H1 (cell line): ENCODE measurements around the gene BNIP1. TPM values are rescaled to one million over a fixed set of nuclear protein-coding genes. Genes with fewer than 3 reads are reported as not detected.
A peak's percentile ranks its signal among the peaks of the same experiment; 100 is the strongest.

Experiments used
- CTCF ChIA-PET: fragments of 300-600 bp; sonication (Branson Sonifier 250); formaldehyde crosslinking; loops from one replicate; lab custom pipeline; 2021; ENCODE audit not compliant: partially characterized antibody; lab: Charles Lee
- POLR2A ChIA-PET: fragments of 300-600 bp; sonication (Branson Sonifier 250); formaldehyde crosslinking; loops from one replicate; lab custom pipeline; 2021; ENCODE audit warnings: inconsistent platforms; ENCODE audit not compliant: partially characterized antibody; lab: Charles Lee
- DNase-seq, 2 experiments: peaks; one replicate each; pipeline versions ENCODE4 v3.0.0 to v3.0.0-alpha.2; 2010 to 2022; ENCODE audit warnings: low spot score in 2 of 2, low read depth in 1 of 2, mixed read lengths in 1 of 2
- FAIRE-seq: peaks from 2 replicates; lab custom pipeline; 2011; peaks lifted over from hg19 to GRCh38; lab: Jason Lieb, UNC
- H2AFZ ChIP-seq: 2 replicates; pipeline ENCODE4 v1.8.1; 2012; ENCODE audit warnings: low read length, inconsistent platforms
- H2AK5ac ChIP-seq: 2 replicates; pipeline ENCODE4 v1.6.1; 2013; ENCODE audit warnings: low read depth, low read length
- H2BK120ac ChIP-seq: replicated peaks from 2 replicates; pipeline ENCODE3; 2013; ENCODE audit warnings: low read depth, low read length, inconsistent platforms
- H2BK12ac ChIP-seq: 2 replicates; pipeline ENCODE4 v1.6.1; 2013; ENCODE audit warnings: low read depth, low read length
- H2BK15ac ChIP-seq: 2 replicates; pipeline ENCODE4 v1.6.1; 2013; ENCODE audit warnings: low read length
- H2BK20ac ChIP-seq: 2 replicates; pipeline ENCODE4 v1.6.1; 2013; ENCODE audit warnings: low read length
- H2BK5ac ChIP-seq: 2 replicates; pipeline ENCODE4 v1.6.1; 2013; ENCODE audit warnings: low read depth, low read length
- H3K14ac ChIP-seq: 2 replicates; pipeline ENCODE4 v1.6.1; 2013; ENCODE audit warnings: inconsistent platforms; ENCODE audit not compliant: insufficient read length
- H3K18ac ChIP-seq: 2 replicates; pipeline ENCODE4 v1.6.1; 2013; ENCODE audit warnings: low read length; ENCODE audit errors: extremely low read depth
- H3K23ac ChIP-seq: 2 replicates; pipeline ENCODE4 v1.6.1; 2013; ENCODE audit warnings: inconsistent platforms; ENCODE audit not compliant: insufficient read length
- H3K23me2 ChIP-seq: 2 replicates; pipeline ENCODE4 v1.6.1; 2013; ENCODE audit warnings: low read depth, low read length
- H3K27ac ChIP-seq: 2 replicates; pipeline ENCODE4 v1.6.1; 2011; ENCODE audit warnings: low read depth, low read length, inconsistent platforms
- H3K27me3 ChIP-seq, 4 experiments: replicated peaks in 1 of 4; 1 replicate in 1 of 4; 2 replicates in 3 of 4; pipeline versions ENCODE4 v1.6.1 to v1.8.1; 2011 to 2013; ENCODE audit warnings: low read length in 3 of 4, mild to moderate bottlenecking in 3 of 4, inconsistent platforms in 2 of 4, mixed read lengths in 2 of 4, moderate library complexity in 1 of 4; ENCODE audit not compliant: control insufficient read depth in 3 of 4, insufficient read depth in 3 of 4; ENCODE audit errors: extremely low read depth in 1 of 4
- H3K36me3 ChIP-seq, 4 experiments: 2 replicates each; pipeline versions ENCODE4 v1.6.1 to v1.8.1; 2011 to 2013; ENCODE audit warnings: mild to moderate bottlenecking in 4 of 4, low read length in 3 of 4, moderate library complexity in 2 of 4, control low read depth in 1 of 4, inconsistent platforms in 1 of 4; ENCODE audit not compliant: insufficient read depth in 4 of 4, control insufficient read depth in 2 of 4
- H3K4ac ChIP-seq: replicated peaks from 2 replicates; pipeline ENCODE3; 2013; ENCODE audit warnings: low read length, low read depth, mixed read lengths, inconsistent platforms; ENCODE audit not compliant: insufficient read length
- H3K4me1 ChIP-seq, 4 experiments: replicated peaks in 1 of 4; 1 replicate in 1 of 4; 2 replicates in 3 of 4; pipeline versions ENCODE4 v1.6.1 to v1.8.1; 2011 to 2013; ENCODE audit warnings: low read length in 3 of 4, inconsistent platforms in 2 of 4, mixed read lengths in 1 of 4; ENCODE audit not compliant: insufficient read depth in 4 of 4, control insufficient read depth in 3 of 4
- H3K4me2 ChIP-seq, 2 experiments: 2 replicates each; pipeline versions ENCODE4 v1.6.1 to v1.8.1; 2011 to 2013; ENCODE audit warnings: low read depth in 2 of 2, low read length in 2 of 2, control low read depth in 1 of 2, inconsistent platforms in 1 of 2, mild to moderate bottlenecking in 1 of 2; ENCODE audit not compliant: insufficient read depth in 1 of 2
- H3K4me3 ChIP-seq, 4 experiments: fragments of 200-600, 300-600 bp in 1 of 4; sonication (generic), shearing (Covaris generic), sonication (Bioruptor Twin) in 1 of 4; 2 replicates each; pipeline versions ENCODE4 v1.5.1 to v1.8.1; 2011 to 2016; ENCODE audit warnings: low read length in 4 of 4, low read depth in 3 of 4, control low read depth in 2 of 4, inconsistent platforms in 2 of 4, mild to moderate bottlenecking in 2 of 4, mixed read lengths in 1 of 4, moderate library complexity in 1 of 4; ENCODE audit not compliant: insufficient read depth in 2 of 4; ENCODE audit errors: extremely low read depth in 1 of 4
- H3K56ac ChIP-seq: replicated peaks from 2 replicates; pipeline ENCODE3; 2013; ENCODE audit warnings: low read depth, mild to moderate bottlenecking, mixed read lengths, low read length, inconsistent platforms; ENCODE audit not compliant: insufficient read length
- H3K79me1 ChIP-seq: 2 replicates; pipeline ENCODE4 v1.6.1; 2013; ENCODE audit warnings: low read depth, low read length, control low read depth
- H3K79me2 ChIP-seq, 2 experiments: 2 replicates each; pipeline versions ENCODE4 v1.6.1 to v1.8.1; 2012 to 2013; ENCODE audit warnings: low read length in 2 of 2, mild to moderate bottlenecking in 2 of 2, inconsistent platforms in 1 of 2; ENCODE audit not compliant: insufficient read depth in 2 of 2, control insufficient read depth in 1 of 2
- H3K9ac ChIP-seq, 4 experiments: replicated peaks in 1 of 4; 1 replicate in 1 of 4; 2 replicates in 3 of 4; pipeline versions ENCODE4 v1.6.1 to v1.8.1; 2011 to 2013; ENCODE audit warnings: low read depth in 3 of 4, low read length in 3 of 4, control low read depth in 2 of 4, mild to moderate bottlenecking in 2 of 4, moderate library complexity in 2 of 4, inconsistent platforms in 1 of 4; ENCODE audit errors: extremely low read depth in 1 of 4
- H3K9me3 ChIP-seq, 2 experiments: 2 replicates each; pipeline versions ENCODE4 v1.6.1 to v1.8.1; 2012 to 2013; ENCODE audit warnings: mild to moderate bottlenecking in 2 of 2, moderate library complexity in 2 of 2, control low read depth in 1 of 2, inconsistent platforms in 1 of 2, low read depth in 1 of 2, low read length in 1 of 2, mixed read lengths in 1 of 2; ENCODE audit not compliant: insufficient read depth in 2 of 2
- H4K20me1 ChIP-seq, 2 experiments: replicated peaks in 1 of 2; 2 replicates each; pipeline versions ENCODE3 to v1.8.1; 2011 to 2013; ENCODE audit warnings: inconsistent platforms in 2 of 2, low read length in 2 of 2, mild to moderate bottlenecking in 1 of 2; ENCODE audit not compliant: insufficient read depth in 2 of 2, control insufficient read depth in 1 of 2
- H4K5ac ChIP-seq: 2 replicates; pipeline ENCODE4 v1.6.1; 2013; ENCODE audit warnings: low read length, low read depth, mixed read lengths, inconsistent platforms; ENCODE audit not compliant: insufficient read length
- H4K8ac ChIP-seq: 2 replicates; pipeline ENCODE4 v1.8.0; 2013; ENCODE audit warnings: mild to moderate bottlenecking, moderate library complexity, low read length, inconsistent platforms; ENCODE audit not compliant: insufficient read depth; ENCODE audit errors: extremely low read depth
- H4K91ac ChIP-seq: replicated peaks from 2 replicates; pipeline ENCODE3; 2013; ENCODE audit warnings: low read length, mixed read lengths, inconsistent platforms; ENCODE audit not compliant: insufficient read length
- CREB1 ChIP-seq: IDR thresholded peaks from 2 replicates; pipeline ENCODE4 v1.6.1; 2012; ENCODE audit warnings: inconsistent platforms
- CTCF ChIP-seq, 3 experiments: IDR thresholded peaks; 1 replicate in 2 of 3; 2 replicates in 1 of 3; pipeline versions ENCODE4 v1.5.1 to v1.6.1; 2011; ENCODE audit warnings: low read length in 3 of 3, mild to moderate bottlenecking in 3 of 3, inconsistent platforms in 2 of 3, low read depth in 1 of 3, moderate library complexity in 1 of 3; ENCODE audit not compliant: insufficient read depth in 1 of 3; ENCODE audit errors: control extremely low read depth in 1 of 3
- E2F6 ChIP-seq: IDR thresholded peaks from 2 replicates; pipeline ENCODE4 v1.6.1; 2012; ENCODE audit warnings: inconsistent platforms
- FOSL1 ChIP-seq: IDR thresholded peaks from 2 replicates; pipeline ENCODE4 v1.6.1; 2011; ENCODE audit warnings: mild to moderate bottlenecking, low read depth, low read length, moderate library complexity; ENCODE audit not compliant: insufficient read depth
- RBBP5 ChIP-seq: IDR thresholded peaks from 2 replicates; pipeline ENCODE4 v1.7.1; 2012; ENCODE audit warnings: low read depth, mild to moderate bottlenecking, inconsistent platforms, low read length, moderate library complexity, borderline replicate concordance
- SIX5 ChIP-seq: IDR thresholded peaks from 2 replicates; pipeline ENCODE4 v1.6.1; 2011; ENCODE audit warnings: mild to moderate bottlenecking, low read depth, low read length
- SP4 ChIP-seq: IDR thresholded peaks from 2 replicates; pipeline ENCODE4 v1.6.1; 2012; ENCODE audit warnings: low read length, inconsistent platforms
- TAF1 ChIP-seq: IDR thresholded peaks from 2 replicates; pipeline ENCODE4 v1.6.1; 2011; ENCODE audit warnings: mild to moderate bottlenecking, low read depth, low read length
- TAF7 ChIP-seq: optimal IDR thresholded peaks from 2 replicates; pipeline ENCODE3; 2011; ENCODE audit warnings: low read depth, mild to moderate bottlenecking, inconsistent platforms, low read length, moderate library complexity, borderline replicate concordance
- TCF12 ChIP-seq: IDR thresholded peaks from 2 replicates; pipeline ENCODE4 v1.6.1; 2011; ENCODE audit warnings: low read depth, mild to moderate bottlenecking, low read length
- TEAD4 ChIP-seq: IDR thresholded peaks from 2 replicates; pipeline ENCODE4 v1.6.1; 2012; ENCODE audit warnings: low read depth, low read length, inconsistent platforms, mixed read lengths
- ZNF274 ChIP-seq: IDR thresholded peaks from 2 replicates; pipeline ENCODE4 v1.7.0; 2012; ENCODE audit warnings: low read length, borderline replicate concordance; ENCODE audit errors: extremely low read depth
- WGBS, 2 experiments: shearing (Covaris generic) in 1 of 2; methylation state at CpG; one replicate each; pipeline versions ENCODE4 v1.1.6 to v1.1.7; 2013 to 2015; ENCODE audit warnings: low lambda C conversion rate in 2 of 2, mixed read lengths in 2 of 2, inconsistent platforms in 1 of 2, low coverage in 1 of 2, missing lambda C conversion rate in 1 of 2; ENCODE audit not compliant: insufficient replicate concordance in 2 of 2, insufficient coverage in 1 of 2, insufficient read length in 1 of 2; ENCODE audit errors: extremely low coverage in 1 of 2, missing lambda C conversion rate in 1 of 2; 5-methylcytosine and 5-hydroxymethylcytosine counted together
- polyA plus RNA-seq, 7 experiments: library from polyadenylated mRNA; depleted of rRNA in 3 of 7; stranded (reverse) in 5 of 7; unstranded in 2 of 7; fragments of >200 nt in 5 of 7; fragments of 200-250 nt in 2 of 7; gene quantifications; 1 replicate in 5 of 7; 2 replicates in 1 of 7; 4 replicates in 1 of 7; pipeline versions ENCODE4 v1.2.1 to v1.2.3, GENCODE V29; 2011 to 2013; ENCODE audit warnings: missing spikeins in 2 of 7, mixed read lengths in 2 of 7
- total RNA-seq: library from RNA; stranded (reverse); fragmentation: NEBNext Ultra II Directional; extraction: Animal tissue kit (Norgen Biotek cat#: 25700); gene quantifications from 2 replicates; pipeline ENCODE4 v1.2.1, GENCODE V29; 2021

The BNIP1 gene
- total and polyA plus RNA-seq, 2 of the 8 experiments (the other 6 are each of a cell fraction or from before 2014, with no cell fraction given) = 13.5 to 14.7 TPM

DNA sequence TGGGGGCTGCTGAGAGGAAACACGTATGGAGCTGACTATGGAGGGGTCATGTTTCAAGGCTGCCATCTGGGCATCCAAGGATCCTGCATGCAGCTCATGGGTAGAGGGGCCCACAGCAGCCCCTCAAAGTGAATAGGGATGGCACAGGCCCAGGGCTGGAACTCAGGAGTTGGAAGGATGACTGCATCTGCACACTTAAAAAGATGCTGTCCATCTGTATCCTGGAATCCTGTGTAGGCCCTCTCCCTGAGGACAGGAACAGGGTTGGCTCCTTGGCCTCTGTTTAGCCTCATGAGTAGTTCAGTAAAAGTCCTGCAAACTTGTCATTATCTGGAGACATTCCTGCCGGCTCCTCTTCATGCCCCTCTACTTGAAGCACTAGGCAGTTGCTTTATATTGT, 4.0 kb downstream of the BNIP1 start:
- no peaks in the 10 kb centered on the region for H3K27me3 ChIP-seq
- WGBS, 2 experiments = 91% methylated on average over 2 of the region's 2 CpGs; no CpG with 5 or more reads in 1 of the 2 experiments
- H3K23ac ChIP-seq = no peak overlapping the region
- H3K14ac ChIP-seq = no peak overlapping the region
- no peak overlapping the region for H3K56ac ChIP-seq
- H2BK12ac ChIP-seq = no peak overlapping the region
- H4K8ac ChIP-seq = no peak overlapping the region
- no peak overlapping the region for H3K9ac ChIP-seq
- peaks cover 0 to 3% (median 0%) of the 10 kb centered on the region in 4 experiments; a peak in 3 of 8 replicates for H3K36me3 ChIP-seq
- no peak overlapping the region for H2AFZ ChIP-seq
- no peaks in the 10 kb centered on the region for H3K79me1 ChIP-seq
- no peaks in the 10 kb centered on the region for H3K79me2 ChIP-seq
- peaks cover 2% of the 10 kb centered on the region; the same call in 1 of the 2 replicates for H3K23me2 ChIP-seq
- ChIA-PET CTCF (interaction anchor here (0.8 to 1.5 kb wide), 2 partner anchors 19 to 42 kb away, joined by 3 read pairs; no protein-coding TSS in a partner anchor), POLR2A (interaction anchor here (1.0 kb wide), 1 partner anchor 165 kb away, joined by 3 read pairs; the partner anchor contains the start of gene ATP6V0E1)
- H2BK20ac ChIP-seq = no peak overlapping the region
- H2BK15ac ChIP-seq = no peak overlapping the region
- no peak overlapping the region for H2AK5ac ChIP-seq
- no peaks in the 10 kb centered on the region for H4K20me1 ChIP-seq
- no peak overlapping the region for H3K4ac ChIP-seq
- H3K4me1 ChIP-seq = no peaks in the 10 kb centered on the region
- H3K27ac ChIP-seq = no peak overlapping the region
- H2BK5ac ChIP-seq = no peak overlapping the region
- no peak overlapping the region for H3K4me3 ChIP-seq
- H4K91ac ChIP-seq = no peak overlapping the region
- H2BK120ac ChIP-seq = no peak overlapping the region
- no peak overlapping the region for H4K5ac ChIP-seq
- H3K9me3 ChIP-seq = no peaks in the 10 kb centered on the region
- no peak overlapping the region for H3K18ac ChIP-seq
- FAIRE-seq = no peak
- DNase-seq = peak in 1 of 2 experiments; percentile 27
- H3K4me2 ChIP-seq = no peak overlapping the region
- TF ChIP-seq TEAD4 = no peak
- TF ChIP-seq TAF1 = no peak
- TF ChIP-seq CREB1 = no peak
- TF ChIP-seq SIX5 = no peak
- TF ChIP-seq RBBP5 = no peak
- TF ChIP-seq TAF7 = no peak
- no peak for TF ChIP-seq SP4
- TF ChIP-seq E2F6 = no peak
- no peak for TF ChIP-seq TCF12
- no peak for TF ChIP-seq CTCF (IDR thresholded peaks at IDR 0.05; ENCODE audit: control extremely low read depth in 1 of 3, insufficient read depth in 1 of 3, low read depth in 1 of 3, low read length in 3 of 3)
- no peak for TF ChIP-seq FOSL1
- no peak for TF ChIP-seq ZNF274
